M059J (cell line): ENCODE measurements around the gene G6PC3. TPM values are rescaled to one million over a fixed set of nuclear protein-coding genes. Genes with fewer than 3 reads are reported as not detected.
"Not testable (repeated sequence)": the region's sequence is repeated elsewhere in the genome, so short reads cannot be mapped to it uniquely, and the experiment has no call there.

Experiments used
- DNase-seq: peaks from one replicate; pipeline ENCODE4 v3.0.0-alpha.2; 2012; ENCODE audit warnings: low read depth
- total RNA-seq: library from RNA; depleted of rRNA; stranded (reverse); fragments of >200 nt; shearing (Covaris generic); gene quantifications from 2 replicates; pipeline ENCODE4 v1.2.3, GENCODE V29; 2014; rRNA removed

Gene G6PC3
- 63.5 and 66.4 TPM in 2 replicates for total RNA-seq

DNA sequence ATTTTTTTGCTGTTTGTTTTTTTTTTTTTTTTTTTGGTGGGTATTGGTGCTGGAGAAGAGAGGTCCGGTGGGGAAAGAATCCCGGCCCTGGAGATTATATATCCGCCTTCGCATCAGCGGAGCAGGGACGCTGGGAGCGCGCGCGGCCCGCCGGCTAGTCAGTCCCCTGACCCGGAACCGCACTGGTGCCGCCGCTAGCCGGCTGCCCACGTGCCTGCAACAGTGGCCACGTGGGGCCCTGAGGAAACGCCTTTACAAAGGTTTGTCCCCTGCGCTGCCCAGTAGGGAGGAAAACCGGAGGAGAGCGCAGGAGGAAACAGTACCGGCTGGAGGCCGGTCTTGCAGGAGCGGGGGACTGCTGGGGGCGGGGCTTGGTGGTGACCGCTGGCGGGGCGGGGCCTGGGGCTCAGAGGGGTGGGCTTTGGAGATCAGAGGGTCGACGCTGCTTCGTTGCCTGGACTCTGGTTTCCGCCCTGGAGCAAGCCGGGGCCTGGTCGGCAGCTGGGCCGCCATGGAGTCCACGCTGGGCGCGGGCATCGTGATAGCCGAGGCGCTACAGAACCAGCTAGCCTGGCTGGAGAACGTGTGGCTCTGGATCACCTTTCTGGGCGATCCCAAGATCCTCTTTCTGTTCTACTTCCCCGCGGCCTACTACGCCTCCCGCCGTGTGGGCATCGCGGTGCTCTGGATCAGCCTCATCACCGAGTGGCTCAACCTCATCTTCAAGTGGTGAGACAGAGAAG, at the start of gene G6PC3:
TSS of gene G6PC3 (plus strand) at position 281 of the 743 bp plus-strand sequence. CDS start at position 512, 231 bp downstream.
- DNase-seq: peak; percentile 96

DNA sequence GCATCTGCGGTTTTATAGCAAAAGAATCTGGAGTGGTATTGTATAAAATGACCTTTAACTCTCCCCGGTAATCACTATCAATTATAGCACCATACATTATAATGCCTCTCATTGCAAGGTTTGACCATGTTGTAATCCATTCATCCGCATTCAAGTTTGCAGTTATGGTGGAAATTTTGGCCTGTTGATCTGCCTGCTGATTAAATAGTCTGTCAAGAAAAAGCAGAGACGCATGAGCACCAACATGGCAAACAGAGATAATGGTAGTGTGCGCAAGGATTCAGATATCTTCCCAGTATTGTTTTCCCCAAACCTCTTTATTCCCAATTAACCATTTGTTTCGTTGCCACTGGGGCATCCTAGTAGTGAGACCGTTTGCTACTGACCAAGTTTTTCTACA, 49.3 kb upstream of the G6PC3 start:
- DNase-seq: not testable (repeated sequence)

- DNase-seq: no peak
Measured at GRCh38 chr17:44022246-44022645, 48.3 kb upstream of the G6PC3 start.

GRCh38 chr17:44023545-44024270, 46.8 kb upstream of the G6PC3 start:
- no peak for DNase-seq

GRCh38 chr17:44024271-44024663, 46.3 kb upstream of the G6PC3 start:
- DNase-seq: no peak

GRCh38 chr17:44024853-44025252, 45.7 kb upstream of the G6PC3 start:
- DNase-seq: no peak

GRCh38 chr17:44029736-44030135, 40.8 kb upstream of the G6PC3 start:
- no peak for DNase-seq

- DNase-seq: no peak
Measured at GRCh38 chr17:44030482-44030881, 40.1 kb upstream of the G6PC3 start.

DNA sequence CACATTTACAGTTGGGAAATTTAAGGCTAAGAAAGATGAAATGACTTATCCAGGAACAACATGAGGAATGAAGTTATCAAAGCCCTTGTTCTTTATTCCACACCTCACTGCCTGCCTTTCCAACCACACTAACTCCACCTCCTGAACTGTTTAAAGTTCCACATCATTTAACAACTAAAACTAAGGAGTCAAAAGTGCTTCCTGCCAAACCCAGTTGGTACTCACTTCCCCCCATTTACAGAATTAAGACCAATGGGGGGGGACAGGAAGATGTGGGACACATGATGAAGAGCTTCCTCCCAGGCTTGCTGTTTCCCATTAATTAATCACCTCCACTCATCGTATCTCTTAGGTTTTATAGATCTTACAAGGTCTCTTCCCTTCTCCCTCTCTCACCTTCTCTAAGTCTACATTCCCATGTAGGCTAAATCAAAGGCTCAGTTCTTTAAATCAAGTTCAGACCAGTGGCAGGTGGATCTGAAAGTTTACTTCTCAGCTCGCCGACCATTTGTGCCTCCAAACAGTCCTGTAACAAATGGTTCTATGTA, 36.6 kb upstream of the G6PC3 start:
- DNase-seq: no peak

- DNase-seq: not testable (repeated sequence)
Measured at GRCh38 chr17:44034688-44035087, 35.8 kb upstream of the G6PC3 start.

GRCh38 chr17:44037471-44037870, 33.1 kb upstream of the G6PC3 start:
- no peak for DNase-seq

DNA sequence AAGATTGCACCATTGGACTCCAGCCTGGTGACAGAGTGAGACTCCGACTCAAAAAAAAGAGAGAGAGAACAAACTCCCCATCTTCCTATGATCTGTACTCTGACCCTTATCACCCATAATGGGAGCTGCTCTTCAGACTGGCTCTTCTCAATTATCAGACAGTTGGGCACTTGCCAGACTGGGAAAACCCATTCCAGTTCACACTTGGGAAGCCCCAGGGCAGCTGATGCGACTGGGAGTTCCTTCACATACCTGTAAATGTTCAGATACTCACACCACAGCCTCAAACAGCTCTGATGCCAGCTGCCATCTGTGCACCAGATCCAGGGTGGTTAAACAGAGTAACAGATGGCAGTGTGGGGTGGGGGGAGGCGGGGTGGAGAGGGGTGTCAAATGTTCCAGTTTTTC, 31.9 kb upstream of the G6PC3 start:
- no peak for DNase-seq

GRCh38 chr17:44039829-44040635, 30.5 kb upstream of the G6PC3 start:
- no peak for DNase-seq

- DNase-seq: no peak
Measured at GRCh38 chr17:44043272-44043696, 27.3 kb upstream of the G6PC3 start.

- peak; percentile 13 for DNase-seq
Measured at GRCh38 chr17:44044071-44044470, 26.5 kb upstream of the G6PC3 start.

GRCh38 chr17:44045486-44045885, 25.0 kb upstream of the G6PC3 start:
- DNase-seq: no peak

GRCh38 chr17:44046893-44047292, 23.6 kb upstream of the G6PC3 start:
- not testable (repeated sequence) for DNase-seq

- no peak for DNase-seq
Measured at GRCh38 chr17:44049294-44050060, 21.1 kb upstream of the G6PC3 start.

DNA sequence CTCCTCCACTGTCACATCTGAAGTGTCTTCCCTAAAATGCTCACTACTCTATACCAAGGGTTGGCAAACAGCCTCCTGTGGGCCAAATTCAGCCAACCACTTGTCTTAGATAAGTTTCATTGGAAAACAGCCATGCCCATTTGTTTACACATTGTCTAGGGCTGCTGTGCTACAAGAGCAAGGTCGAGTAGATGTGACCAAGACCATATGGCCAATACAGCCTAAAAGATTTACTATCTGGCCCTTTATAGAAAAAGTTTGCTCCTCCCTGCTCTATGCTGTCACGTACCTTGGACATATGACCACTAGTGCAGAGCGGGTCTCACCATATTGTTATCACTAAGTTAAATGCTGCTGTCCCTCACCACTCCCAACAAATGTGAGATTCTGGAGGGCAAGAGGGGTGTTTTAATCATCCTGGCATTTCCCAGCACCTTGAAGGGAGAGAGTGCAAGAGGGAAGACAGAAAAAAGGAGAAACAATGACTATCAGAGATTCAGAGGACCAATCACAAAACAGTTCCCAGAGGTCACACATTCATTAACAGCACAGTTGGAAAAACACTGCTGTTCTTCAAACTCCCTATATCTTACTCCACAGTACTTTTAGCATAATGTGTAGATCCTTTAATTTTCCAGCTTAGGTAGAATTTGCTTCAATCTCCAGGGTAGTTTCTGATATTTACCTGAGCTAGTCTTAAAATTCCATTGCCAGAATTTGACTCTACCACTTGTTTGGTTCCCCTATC, 17.2 kb upstream of the G6PC3 start:
- peak; percentile 20 for DNase-seq

GRCh38 chr17:44059101-44059892, 11.2 kb upstream of the G6PC3 start:
- no peak for DNase-seq
